ENCODE results near the gene NDE1. TPM values are rescaled to one million over a fixed set of nuclear protein-coding genes. Genes with fewer than 3 reads are reported as not detected.

The NDE1 gene
- total and polyA plus RNA-seq, 2 donors (not counting 3 experiments of a cell fraction or from before 2014, with no cell fraction given), result 28.0 to 90.2 TPM

GRCh38 chr16:15650698-15651171 lies 690 bp downstream of the NDE1 start:
- Histone ChIP-seq H3K9ac (replicated peaks; ENCODE audit: extremely low read depth, insufficient read depth, low read length) (peak overlapping the region; percentile 81), H3K4me2 (ENCODE audit: insufficient read depth, low read length) (peak overlapping the region; percentile 53), H3K4me3 (replicated peaks in 1 of 3; ENCODE audit: insufficient read depth in 1 of 3, low read depth in 1 of 3, low read length in 3 of 3) (peak overlapping the region; percentile 77 to 98 (median 83)), H3K9me3 (replicated peaks; ENCODE audit: control insufficient read depth, insufficient read depth, low read length) (no peaks in the 10 kb centered on the region), H3K9me1 (replicated peaks; ENCODE audit: control insufficient read depth, extremely low read depth, insufficient read depth, low read length) (no peaks in the 10 kb centered on the region), H4K20me1 (replicated peaks; ENCODE audit: control insufficient read depth, extremely low read depth, insufficient read depth, low read length) (no peaks in the 10 kb centered on the region), H3K36me3 (ENCODE audit: control insufficient read depth in 2 of 2, extremely low read depth in 1 of 2, insufficient read depth in 2 of 2, low read length in 2 of 2) (no peaks in the 10 kb centered on the region), H2AFZ (ENCODE audit: low read depth, low read length) (peak overlapping the region; percentile 71), H3K79me2 (ENCODE audit: control insufficient read depth, insufficient read depth, low read length) (peaks cover 51% of the 10 kb centered on the region), H3K27me3 (ENCODE audit: control insufficient read depth in 2 of 2, insufficient read depth in 2 of 2, low read length in 2 of 2) (peaks cover 0 to 2% of the 10 kb centered on the region in 2 experiments), H3K4me1 (ENCODE audit: control insufficient read depth, extremely low read depth, insufficient read depth, low read length) (peaks cover 14% of the 10 kb centered on the region), H3K27ac (ENCODE audit: insufficient read depth, low read depth, low read length) (peak overlapping the region; percentile 57)
- ChIA-PET POLR2A (no interaction called here), CTCF (interaction anchor here (0.9 to 1.4 kb wide), 4 partner anchors 17 to 54 kb away, joined by 3 to 7 read pairs (median 4); no protein-coding TSS in a partner anchor)
- TF ChIP-seq GATA2 (IDR thresholded peaks at IDR 0.05; ENCODE audit: insufficient read depth, insufficient read length, low read depth, low read length) (no peak), JUN (IDR thresholded peaks at IDR 0.05; ENCODE audit: borderline replicate concordance, insufficient read depth, insufficient read length, low read depth) (no peak), POLR2AphosphoS5 (IDR thresholded peaks at IDR 0.05; ENCODE audit: insufficient read depth, low read depth, low read length) (no peak), FOS (IDR thresholded peaks at IDR 0.05; ENCODE audit: borderline replicate concordance, insufficient read depth, low read length) (no peak), POLR2A (IDR thresholded peaks at IDR 0.05; ENCODE audit: low read depth, low read length) (no peak), MYC (IDR thresholded peaks at IDR 0.05; ENCODE audit: low read depth, low read length) (no peak), EZH2 (IDR thresholded peaks at IDR 0.05; ENCODE audit: borderline replicate concordance, low read depth, low read length, severe bottlenecking) (no peak)
- TF ChIP-seq, protein P1, sequence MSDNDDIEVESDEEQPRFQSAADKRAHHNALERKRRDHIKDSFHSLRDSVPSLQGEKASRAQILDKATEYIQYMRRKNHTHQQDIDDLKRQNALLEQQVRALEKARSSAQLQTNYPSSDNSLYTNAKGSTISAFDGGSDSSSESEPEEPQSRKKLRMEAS (IDR thresholded peaks at IDR 0.05; ENCODE audit: insufficient read depth, insufficient read length), result no peak
- TF ChIP-seq, protein P2, sequence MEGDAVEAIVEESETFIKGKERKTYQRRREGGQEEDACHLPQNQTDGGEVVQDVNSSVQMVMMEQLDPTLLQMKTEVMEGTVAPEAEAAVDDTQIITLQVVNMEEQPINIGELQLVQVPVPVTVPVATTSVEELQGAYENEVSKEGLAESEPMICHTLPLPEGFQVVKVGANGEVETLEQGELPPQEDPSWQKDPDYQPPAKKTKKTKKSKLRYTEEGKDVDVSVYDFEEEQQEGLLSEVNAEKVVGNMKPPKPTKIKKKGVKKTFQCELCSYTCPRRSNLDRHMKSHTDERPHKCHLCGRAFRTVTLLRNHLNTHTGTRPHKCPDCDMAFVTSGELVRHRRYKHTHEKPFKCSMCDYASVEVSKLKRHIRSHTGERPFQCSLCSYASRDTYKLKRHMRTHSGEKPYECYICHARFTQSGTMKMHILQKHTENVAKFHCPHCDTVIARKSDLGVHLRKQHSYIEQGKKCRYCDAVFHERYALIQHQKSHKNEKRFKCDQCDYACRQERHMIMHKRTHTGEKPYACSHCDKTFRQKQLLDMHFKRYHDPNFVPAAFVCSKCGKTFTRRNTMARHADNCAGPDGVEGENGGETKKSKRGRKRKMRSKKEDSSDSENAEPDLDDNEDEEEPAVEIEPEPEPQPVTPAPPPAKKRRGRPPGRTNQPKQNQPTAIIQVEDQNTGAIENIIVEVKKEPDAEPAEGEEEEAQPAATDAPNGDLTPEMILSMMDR (IDR thresholded peaks at IDR 0.05; ENCODE audit: extremely low read depth in 1 of 2, insufficient read depth in 1 of 2, low read depth in 1 of 2, low read length in 2 of 2), result no peak
- dilution Hi-C loops (cut with MboI; ENCODE audit: extremely low pct_ligation_motif_present, low sequenced_read_pairs), result no loop called here
- DNase-seq (ENCODE audit: low read depth, low spot score) (peak; percentile 43), FAIRE-seq (peak; percentile 49)
- TSS peak; percentile 19 for BruUV-seq (replicated peaks)
- intact Hi-C loops (cut with micrococcal nuclease), result loop anchor here (1.0 to 2.0 kb wide), 2 partner anchors 22 to 58 kb away; no protein-coding TSS in a partner anchor

Measured in endothelial cell of umbilical vein (primary cell).